ENCODE measurements around the gene B3GNT5. TPM values are rescaled to one million over a fixed set of nuclear protein-coding genes. Genes with fewer than 3 reads are reported as not detected.

Gene B3GNT5
- total RNA-seq, 1 donor from 2014 or later, result 2.9 TPM

GRCh38 chr3:183244981-183245476 is 8.0 kb upstream of the B3GNT5 start:
- TF ChIP-seq CTCF (IDR thresholded peaks at IDR 0.05; ENCODE audit: partially characterized antibody, unreplicated experiment), result no peak
- no peak overlapping the region for H3K4me3 Mint-ChIP-seq (ENCODE audit: unreplicated experiment)
- no peak overlapping the region for H3K27ac Mint-ChIP-seq (ENCODE audit: unreplicated experiment)
- peaks cover 2% of the 10 kb centered on the region for H3K27me3 Mint-ChIP-seq (ENCODE audit: unreplicated experiment)
- peaks cover 7% of the 10 kb centered on the region for H3K9me3 Mint-ChIP-seq (ENCODE audit: unreplicated experiment)
- H3K36me3 Mint-ChIP-seq (ENCODE audit: unreplicated experiment), result peaks cover 15% of the 10 kb centered on the region
- peaks cover 10% of the 10 kb centered on the region for H3K4me1 Mint-ChIP-seq (ENCODE audit: low read depth, unreplicated experiment)
- DNase-seq, result no peak

DNA sequence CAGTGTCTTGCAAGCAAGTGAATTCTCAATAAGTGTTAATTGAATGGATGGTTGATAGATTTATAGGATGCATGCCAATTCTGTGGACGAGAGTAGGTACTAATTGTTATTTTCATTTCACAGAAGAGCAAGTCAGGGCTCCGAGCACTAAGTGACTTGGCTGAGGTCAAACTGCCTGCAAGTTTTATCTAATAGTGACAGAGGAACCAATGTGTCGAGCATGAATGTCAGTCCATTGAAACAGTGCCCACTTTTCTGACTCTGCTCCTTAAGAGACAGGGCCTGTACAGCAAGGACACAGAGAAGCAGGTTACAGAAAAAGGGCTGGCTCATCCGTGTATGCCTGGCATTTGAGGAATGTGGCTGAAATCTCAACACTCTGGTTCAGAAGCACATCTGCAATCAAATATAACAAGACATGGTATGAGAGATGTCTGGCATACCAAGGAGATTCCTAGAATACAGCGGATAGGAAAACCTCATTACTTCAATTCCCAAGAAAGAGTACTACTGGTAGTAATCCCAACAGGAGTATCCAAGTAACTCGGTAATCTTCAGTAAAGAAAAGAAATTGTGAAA is 6.0 kb upstream of the B3GNT5 start:
- no peak for DNase-seq
- Mint-ChIP-seq H3K9me3 (ENCODE audit: unreplicated experiment) (peaks cover 3% of the 10 kb centered on the region), H3K36me3 (ENCODE audit: unreplicated experiment) (no peaks in the 10 kb centered on the region), H3K27me3 (ENCODE audit: unreplicated experiment) (peaks cover 5% of the 10 kb centered on the region), H3K4me1 (ENCODE audit: low read depth, unreplicated experiment) (peaks cover 10% of the 10 kb centered on the region), H3K27ac (ENCODE audit: unreplicated experiment) (no peak overlapping the region), H3K4me3 (ENCODE audit: unreplicated experiment) (no peak overlapping the region)
- no peak for TF ChIP-seq CTCF (IDR thresholded peaks at IDR 0.05; ENCODE audit: partially characterized antibody, unreplicated experiment)

- Mint-ChIP-seq H3K27ac (ENCODE audit: unreplicated experiment) (peak overlapping the region; percentile 2), H3K4me3 (ENCODE audit: unreplicated experiment) (peak overlapping the region; percentile 1), H3K4me1 (ENCODE audit: low read depth, unreplicated experiment) (peaks cover 10% of the 10 kb centered on the region), H3K9me3 (ENCODE audit: unreplicated experiment) (no peaks in the 10 kb centered on the region), H3K27me3 (ENCODE audit: unreplicated experiment) (peaks cover 5% of the 10 kb centered on the region), H3K36me3 (ENCODE audit: unreplicated experiment) (no peaks in the 10 kb centered on the region)
- no peak for TF ChIP-seq CTCF (IDR thresholded peaks at IDR 0.05; ENCODE audit: partially characterized antibody, unreplicated experiment)
- DNase-seq, result no peak
Measured at GRCh38 chr3:183249006-183249718, 3.9 kb upstream of the B3GNT5 start.

DNA sequence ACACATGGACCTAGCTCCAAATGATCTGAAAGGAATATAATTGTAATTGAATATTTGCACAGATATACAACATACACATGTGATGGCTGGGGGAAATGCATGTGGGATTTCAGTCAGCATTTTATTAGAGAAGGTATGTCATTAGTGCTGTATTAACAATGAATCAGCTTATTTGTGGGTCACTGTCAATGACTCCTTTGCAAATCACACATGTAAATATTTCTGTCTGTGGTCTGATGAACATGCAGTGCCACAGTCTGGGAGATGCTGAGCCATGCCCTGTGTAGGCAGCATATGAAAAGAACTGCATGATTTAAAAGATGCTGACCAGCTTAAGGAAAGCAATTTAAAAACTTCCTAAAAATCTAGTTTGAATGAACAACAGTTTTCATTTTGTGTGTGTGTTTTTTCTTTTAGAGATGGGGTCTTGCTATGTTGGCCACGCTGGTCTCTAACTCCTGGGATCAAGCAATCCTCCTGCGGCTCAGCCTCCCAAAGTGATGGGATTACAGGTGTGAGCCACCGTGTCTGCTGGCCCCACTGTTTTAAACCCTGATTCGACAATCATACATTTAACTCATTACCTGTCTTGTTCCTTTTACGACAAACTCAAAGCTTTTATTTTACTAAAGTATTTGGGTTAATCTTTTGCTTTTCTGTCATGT is 803 bp upstream of the B3GNT5 start:
- no peak overlapping the region for H3K27ac Mint-ChIP-seq (ENCODE audit: unreplicated experiment)
- H3K9me3 Mint-ChIP-seq (ENCODE audit: unreplicated experiment), result peaks cover 4% of the 10 kb centered on the region
- H3K4me3 Mint-ChIP-seq (ENCODE audit: unreplicated experiment), result peak overlapping the region; percentile 58

More for the DNA sequence above, 803 bp upstream of the B3GNT5 start:
- H3K27me3 Mint-ChIP-seq (ENCODE audit: unreplicated experiment), result peaks cover 13% of the 10 kb centered on the region
- DNase-seq, result no peak
- H3K4me1 Mint-ChIP-seq (ENCODE audit: low read depth, unreplicated experiment), result peaks cover 10% of the 10 kb centered on the region
- peaks cover 6% of the 10 kb centered on the region for H3K36me3 Mint-ChIP-seq (ENCODE audit: unreplicated experiment)
- TF ChIP-seq CTCF (IDR thresholded peaks at IDR 0.05; ENCODE audit: partially characterized antibody, unreplicated experiment), result no peak
